Transverse colon (tissue), 4 donors: ENCODE data around the gene SLC12A3. TPM values are rescaled to one million over a fixed set of nuclear protein-coding genes. Genes with fewer than 3 reads are reported as not detected.

Experiments
- small RNA-seq, 4 donors: library from RNA; depleted of rRNA; stranded (forward); fragments of <200 nt; gene quantifications; one replicate each; pipeline ENCODE3, GENCODE V24; 2016
- total RNA-seq, 4 donors: library from RNA; depleted of rRNA; stranded (reverse); fragments of >200 nt; gene quantifications; one replicate each; pipeline ENCODE4 v1.1.0, GENCODE V29; 2016

The SLC12A3 gene
- total RNA-seq, 4 donors from 2014 or later = not detected

Small RNAs within 50 kb of the gene (small RNA-seq; reads per million reads assigned to genes)
- 0 to 0.70 (median 0.09) reads per million in 4 donors for gene MIR138-2

Other genes with a start within 250 kb of the SLC12A3 start
- 1,000 to 10,000 TPM in 1 of 4 donors, 100 to 1,000 TPM in 3; 109 to 1,058 (median 257) TPM for gene MT1E, start 239.4 kb upstream of the SLC12A3 start, total RNA-seq
- gene MT1M, start 232.5 kb upstream of the SLC12A3 start, total RNA-seq = 10 to 100 TPM in 1 of 4 donors, 1 to 10 TPM in 2, not detected in 1; 2.7 to 48.3 (median 5.2) TPM
- gene MT1A, start 226.5 kb upstream of the SLC12A3 start, total RNA-seq = 10 to 100 TPM in 1 of 4 donors, 1 to 10 TPM in 2, not detected in 1; 4.4 to 35.2 (median 4.9) TPM
- gene MT1B, start 213.3 kb upstream of the SLC12A3 start, total RNA-seq = not detected
- gene MT1F, start 207.2 kb upstream of the SLC12A3 start, total RNA-seq = 10 to 100 TPM in 3 of 4 donors, 1 to 10 TPM in 1; 6.8 to 54.5 (median 18.9) TPM
- gene MT1G, start 197.1 kb upstream of the SLC12A3 start, total RNA-seq = 1,000 to 10,000 TPM in 1 of 4 donors, 100 to 1,000 TPM in 1, 10 to 100 TPM in 2; 21.0 to 1,835 (median 81.0) TPM
- gene MT1H, start 195.4 kb upstream of the SLC12A3 start, total RNA-seq = 100 to 1,000 TPM in 1 of 4 donors, 1 to 10 TPM in 2, not detected in 1; 3.0 to 526 (median 5.6) TPM
- 100 to 1,000 TPM in 3 of 4 donors, 10 to 100 TPM in 1; 40.4 to 784 (median 274) TPM for gene MT1X, start 182.7 kb upstream of the SLC12A3 start, total RNA-seq
- 10 to 100 TPM in 3 of 4 donors, 1 to 10 TPM in 1; 8.6 to 42.4 (median 20.6) TPM for gene NUP93, start 135.1 kb upstream of the SLC12A3 start, total RNA-seq
- gene HERPUD1, start 66.9 kb downstream of the SLC12A3 start, total RNA-seq = 100 to 1,000 TPM in 3 of 4 donors, 10 to 100 TPM in 1; 64.1 to 335 (median 186) TPM
- under 1 TPM in 1 of 4 donors, not detected in 3; 0.55 TPM for gene CETP, start 96.7 kb downstream of the SLC12A3 start, total RNA-seq
- 100 to 1,000 TPM in 1 of 4 donors, 10 to 100 TPM in 3; 59.4 to 171 (median 73.6) TPM for gene NLRC5, start 124.3 kb downstream of the SLC12A3 start, total RNA-seq
- gene CPNE2, start 227.4 kb downstream of the SLC12A3 start, total RNA-seq = 100 to 1,000 TPM in 2 of 4 donors, 10 to 100 TPM in 2; 41.6 to 154 (median 84.2) TPM